ENCODE data around the gene HSPA12A. TPM values are rescaled to one million over a fixed set of nuclear protein-coding genes. Genes with fewer than 3 reads are reported as not detected.

The HSPA12A gene
- total and polyA plus RNA-seq, 9 of the 15 experiments (the other 6 are each of a cell fraction or from before 2014, with no cell fraction given), result 0.01 to 0.18 (median 0.04) TPM; not detected in 4

- Histone ChIP-seq H3K27ac (ENCODE audit: extremely low read depth, low read depth, low read length) (no peak overlapping the region), H3K4me3 (no peak overlapping the region), H3K79me2 (ENCODE audit: control insufficient read depth, insufficient read depth, low read length) (no peaks in the 10 kb centered on the region), H3K4me1 (replicated peaks in 1 of 2; ENCODE audit: control insufficient read depth in 2 of 2, insufficient read depth in 2 of 2, low read length in 2 of 2) (no peaks in the 10 kb centered on the region), H3K9me3 (replicated peaks; ENCODE audit: control insufficient read depth, insufficient read depth, low read depth, low read length) (no peaks in the 10 kb centered on the region), H3K4me2 (ENCODE audit: insufficient read depth, low read length) (no peak overlapping the region), H3K36me3 (ENCODE audit: control insufficient read depth, insufficient read depth, low read length) (no peaks in the 10 kb centered on the region), H3K27me3 (ENCODE audit: control insufficient read depth in 2 of 2, insufficient read depth in 2 of 2, low read length in 2 of 2) (0 out of 5 replicates have a peak, but pooled peaks cover 0 to 2% of the 10 kb centered on the region in 2 experiments), H4K20me1 (replicated peaks; ENCODE audit: control insufficient read depth, insufficient read depth, low read length) (no peaks in the 10 kb centered on the region), H3K9me1 (ENCODE audit: control insufficient read depth, insufficient read depth, low read length) (no peaks in the 10 kb centered on the region), H2AFZ (ENCODE audit: low read depth, low read length) (no peak overlapping the region), H3K9ac (ENCODE audit: insufficient read depth in 1 of 2, low read depth in 2 of 2, low read length in 2 of 2) (no peak overlapping the region)
- DNase-seq (ENCODE audit: extremely low read depth in 1 of 4, low spot score in 3 of 4), result no peak
- no TSS peak for BruUV-seq (replicated peaks)
- 0% methylated on average over 5 of the region's 11 CpGs for WGBS (ENCODE audit: insufficient coverage, low coverage, missing lambda C conversion rate)
- ATAC-seq, result no peak
- ChIA-PET POLR2A (no interaction called here), CTCF (ENCODE audit: low intra/inter-chr PET ratio) (no interaction called here)
- no peak for FAIRE-seq
- intact Hi-C loops (cut with micrococcal nuclease) (loop anchor here (10.0 kb wide), 1 partner anchor 340 kb away; no protein-coding TSS in a partner anchor), in situ Hi-C loops (cut with MboI) (loop anchor here (25.0 kb wide), 1 partner anchor 98 kb away; no protein-coding TSS in a partner anchor)
- TF ChIP-seq RB1 (IDR thresholded peaks at IDR 0.05; ENCODE audit: low read depth) (no peak), EGR1 (conservative IDR thresholded peaks at IDR 0.05) (no peak), TCFL5 (CRISPR knock-in tag; conservative IDR thresholded peaks at IDR 0.05) (no peak), DMBX1 (CRISPR knock-in tag; IDR thresholded peaks at IDR 0.05; ENCODE audit: borderline replicate concordance) (no peak), KAT2B (IDR thresholded peaks at IDR 0.05; ENCODE audit: low read depth, low read length) (no peak)
These were observed 42.9 kb upstream of the HSPA12A start for GRCh38 chr10:116785282-116785681.

DNA sequence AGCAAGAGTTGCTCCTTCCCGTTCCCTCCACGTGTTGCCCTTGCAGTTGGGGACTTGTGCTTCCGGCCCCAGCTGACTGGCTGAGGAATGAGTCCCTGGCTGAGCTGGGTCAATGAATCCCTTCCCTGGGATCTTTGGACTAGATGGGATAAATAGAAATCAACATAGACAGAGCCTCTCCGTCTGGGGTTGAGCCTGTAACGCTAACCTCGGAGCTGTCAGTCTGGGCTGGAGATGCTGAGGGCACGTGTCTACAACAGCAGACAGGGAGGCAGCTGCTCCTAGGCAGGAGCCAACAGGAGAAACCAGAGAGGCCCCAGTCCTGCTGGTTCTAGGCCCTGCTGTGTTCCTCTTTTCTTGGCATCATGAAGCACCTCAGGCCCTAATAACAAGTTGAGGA, 42.3 kb upstream of the HSPA12A start:
- no peak for FAIRE-seq
- in situ Hi-C loops (cut with MboI), result loop anchor here (25.0 kb wide), 1 partner anchor 97 kb away; no protein-coding TSS in a partner anchor
- Histone ChIP-seq H3K9me1 (ENCODE audit: control insufficient read depth, insufficient read depth, low read length) (no peaks in the 10 kb centered on the region), H3K9me3 (replicated peaks; ENCODE audit: control insufficient read depth, insufficient read depth, low read depth, low read length) (no peaks in the 10 kb centered on the region), H4K20me1 (replicated peaks; ENCODE audit: control insufficient read depth, insufficient read depth, low read length) (no peaks in the 10 kb centered on the region), H3K9ac (ENCODE audit: insufficient read depth in 1 of 2, low read depth in 2 of 2, low read length in 2 of 2) (no peak overlapping the region), H3K36me3 (ENCODE audit: control insufficient read depth, insufficient read depth, low read length) (no peaks in the 10 kb centered on the region), H3K4me1 (replicated peaks in 1 of 2; ENCODE audit: control insufficient read depth in 2 of 2, insufficient read depth in 2 of 2, low read length in 2 of 2) (no peaks in the 10 kb centered on the region), H3K4me2 (ENCODE audit: insufficient read depth, low read length) (no peak overlapping the region), H3K79me2 (ENCODE audit: control insufficient read depth, insufficient read depth, low read length) (no peaks in the 10 kb centered on the region), H2AFZ (ENCODE audit: low read depth, low read length) (no peak overlapping the region), H3K27ac (ENCODE audit: extremely low read depth, low read depth, low read length) (no peak overlapping the region), H3K27me3 (ENCODE audit: control insufficient read depth in 2 of 2, insufficient read depth in 2 of 2, low read length in 2 of 2) (peaks cover 0 to 3% of the 10 kb centered on the region in 2 experiments; a peak in 1 of 5 replicates), H3K4me3 (no peak overlapping the region)
- WGBS (ENCODE audit: insufficient coverage, low coverage, missing lambda C conversion rate), result 3% methylated on average over 6 of the region's 7 CpGs
- ChIA-PET POLR2A (no interaction called here), CTCF (ENCODE audit: low intra/inter-chr PET ratio) (no interaction called here)
- intact Hi-C loops (cut with micrococcal nuclease), result loop anchor here (10.0 kb wide), 1 partner anchor 340 kb away; no protein-coding TSS in a partner anchor
- no peak for ATAC-seq
- DNase-seq (ENCODE audit: extremely low read depth in 1 of 4, low spot score in 3 of 4), result no peak
- BruUV-seq (replicated peaks), result no TSS peak
- TF ChIP-seq MYNN (IDR thresholded peaks at IDR 0.05) (no peak), MYNN (CRISPR knock-in tag; IDR thresholded peaks at IDR 0.05) (no peak), PTBP1 (IDR thresholded peaks at IDR 0.05; ENCODE audit: low read depth, low read length) (no peak), NFE2L1 (tag; IDR thresholded peaks at IDR 0.05; ENCODE audit: borderline replicate concordance, low read depth) (no peak), FOS (IDR thresholded peaks at IDR 0.05; ENCODE audit: extremely low read depth, insufficient read length) (no peak), RBM25 (IDR thresholded peaks at IDR 0.05; ENCODE audit: low read depth, low read length, severe bottlenecking) (no peak)
- TF ChIP-seq, protein P1, sequence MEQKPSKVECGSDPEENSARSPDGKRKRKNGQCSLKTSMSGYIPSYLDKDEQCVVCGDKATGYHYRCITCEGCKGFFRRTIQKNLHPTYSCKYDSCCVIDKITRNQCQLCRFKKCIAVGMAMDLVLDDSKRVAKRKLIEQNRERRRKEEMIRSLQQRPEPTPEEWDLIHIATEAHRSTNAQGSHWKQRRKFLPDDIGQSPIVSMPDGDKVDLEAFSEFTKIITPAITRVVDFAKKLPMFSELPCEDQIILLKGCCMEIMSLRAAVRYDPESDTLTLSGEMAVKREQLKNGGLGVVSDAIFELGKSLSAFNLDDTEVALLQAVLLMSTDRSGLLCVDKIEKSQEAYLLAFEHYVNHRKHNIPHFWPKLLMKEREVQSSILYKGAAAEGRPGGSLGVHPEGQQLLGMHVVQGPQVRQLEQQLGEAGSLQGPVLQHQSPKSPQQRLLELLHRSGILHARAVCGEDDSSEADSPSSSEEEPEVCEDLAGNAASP (IDR thresholded peaks at IDR 0.05), result no peak
- TF ChIP-seq, protein P2, sequence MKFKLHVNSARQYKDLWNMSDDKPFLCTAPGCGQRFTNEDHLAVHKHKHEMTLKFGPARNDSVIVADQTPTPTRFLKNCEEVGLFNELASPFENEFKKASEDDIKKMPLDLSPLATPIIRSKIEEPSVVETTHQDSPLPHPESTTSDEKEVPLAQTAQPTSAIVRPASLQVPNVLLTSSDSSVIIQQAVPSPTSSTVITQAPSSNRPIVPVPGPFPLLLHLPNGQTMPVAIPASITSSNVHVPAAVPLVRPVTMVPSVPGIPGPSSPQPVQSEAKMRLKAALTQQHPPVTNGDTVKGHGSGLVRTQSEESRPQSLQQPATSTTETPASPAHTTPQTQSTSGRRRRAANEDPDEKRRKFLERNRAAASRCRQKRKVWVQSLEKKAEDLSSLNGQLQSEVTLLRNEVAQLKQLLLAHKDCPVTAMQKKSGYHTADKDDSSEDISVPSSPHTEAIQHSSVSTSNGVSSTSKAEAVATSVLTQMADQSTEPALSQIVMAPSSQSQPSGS (CRISPR knock-in tag; IDR thresholded peaks at IDR 0.05), result no peak
- TF ChIP-seq, protein P3, sequence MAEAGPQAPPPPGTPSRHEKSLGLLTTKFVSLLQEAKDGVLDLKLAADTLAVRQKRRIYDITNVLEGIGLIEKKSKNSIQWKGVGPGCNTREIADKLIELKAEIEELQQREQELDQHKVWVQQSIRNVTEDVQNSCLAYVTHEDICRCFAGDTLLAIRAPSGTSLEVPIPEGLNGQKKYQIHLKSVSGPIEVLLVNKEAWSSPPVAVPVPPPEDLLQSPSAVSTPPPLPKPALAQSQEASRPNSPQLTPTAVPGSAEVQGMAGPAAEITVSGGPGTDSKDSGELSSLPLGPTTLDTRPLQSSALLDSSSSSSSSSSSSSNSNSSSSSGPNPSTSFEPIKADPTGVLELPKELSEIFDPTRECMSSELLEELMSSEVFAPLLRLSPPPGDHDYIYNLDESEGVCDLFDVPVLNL (CRISPR knock-in tag; IDR thresholded peaks at IDR 0.05; ENCODE audit: low read depth), result no peak

Data from K562 (cell line).